Retinal pigment epithelial cell (primary cell): ENCODE results near the gene ATRNL1.

ENCODE experiments used
- DNase-seq: peaks from one replicate; pipeline ENCODE4 v3.0.0-alpha.2; 2010; ENCODE audit warnings: low read depth
- H3K4me3 ChIP-seq: 2 replicates; pipeline ENCODE4 v1.5.1; 2011; ENCODE audit warnings: mild to moderate bottlenecking, low read length, control low read depth, moderate library complexity
- CTCF ChIP-seq: conservative IDR thresholded peaks from 2 replicates; pipeline ENCODE4 v1.5.1; 2011; ENCODE audit warnings: low read depth, low read length, control low read depth, inconsistent platforms

The ATRNL1 gene

DNA sequence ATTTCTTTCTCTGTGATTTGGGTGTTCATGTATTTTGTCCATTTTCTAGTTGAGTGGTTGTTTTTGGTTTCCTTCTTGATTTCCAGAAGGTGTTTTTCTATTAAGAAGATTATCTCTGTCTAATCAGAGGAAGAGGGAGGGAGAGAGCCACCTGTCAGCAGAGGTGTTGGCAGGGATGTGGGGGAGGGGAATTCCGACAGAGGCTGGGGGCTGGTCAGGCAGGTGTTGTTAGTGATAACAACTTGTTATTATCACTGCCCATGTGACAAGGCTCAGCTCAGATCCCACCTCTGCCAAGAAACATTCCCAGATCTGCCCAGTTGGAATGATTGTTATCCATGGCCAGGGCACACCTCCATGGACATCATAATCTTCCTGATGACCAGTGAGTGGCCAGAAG lies 886.4 kb downstream of the ATRNL1 start:
- DNase-seq = no peak

GRCh38 chr10:115980470-115980869 lies 887.3 kb downstream of the ATRNL1 start:
- DNase-seq = no peak
- no peak for TF ChIP-seq CTCF
- no peak overlapping the region for H3K4me3 ChIP-seq

More for the DNA sequence above, 886.4 kb downstream of the ATRNL1 start:
- no peak for TF ChIP-seq CTCF
- no peak overlapping the region for H3K4me3 ChIP-seq

GRCh38 chr10:115981081-115981480 lies 887.9 kb downstream of the ATRNL1 start:
- no peak for TF ChIP-seq CTCF

DNA sequence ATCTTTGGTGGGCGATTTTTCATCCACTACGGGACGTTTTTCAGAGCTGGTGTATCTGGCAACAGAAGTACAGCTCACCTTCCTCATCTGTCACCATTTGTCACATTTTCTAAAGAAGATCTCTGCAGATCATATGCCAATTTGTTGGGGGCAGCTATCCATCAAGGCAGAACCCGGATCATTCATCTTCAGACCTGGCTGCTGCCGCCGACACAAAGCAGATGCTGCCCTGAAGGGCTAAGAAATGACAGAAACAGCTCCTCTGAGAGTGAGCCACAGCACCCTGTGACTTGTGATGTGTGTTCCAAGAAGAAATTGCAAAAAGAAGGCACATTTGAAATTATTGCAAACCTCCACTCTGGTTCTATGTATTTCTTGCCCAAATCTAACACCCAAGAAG lies 888.9 kb downstream of the ATRNL1 start:
- TF ChIP-seq CTCF = no peak
- H3K4me3 ChIP-seq = no peak overlapping the region
- DNase-seq = no peak

More at GRCh38 chr10:115981081-115981480, 887.9 kb downstream of the ATRNL1 start:
- DNase-seq = no peak
- no peak overlapping the region for H3K4me3 ChIP-seq

DNA sequence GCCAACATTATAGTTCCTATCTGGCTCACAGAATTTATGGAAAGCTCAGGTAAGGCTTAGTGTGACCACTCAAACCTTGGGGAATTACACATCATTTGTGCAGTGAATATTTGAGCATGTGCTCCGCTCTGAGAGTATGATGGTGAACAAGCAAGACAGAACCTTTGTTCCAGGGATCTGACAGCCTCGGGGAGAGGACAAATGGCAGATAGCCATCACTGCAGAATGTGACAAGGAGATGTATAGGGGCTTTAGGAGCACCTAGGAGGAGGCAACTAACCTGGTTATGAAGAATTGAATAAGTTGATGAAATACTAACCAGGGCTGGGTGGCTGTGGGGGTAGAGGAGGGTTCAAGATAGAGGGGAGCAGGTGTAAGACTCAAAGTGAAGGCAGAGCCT lies 889.4 kb downstream of the ATRNL1 start:
- no peak overlapping the region for H3K4me3 ChIP-seq
- TF ChIP-seq CTCF = no peak
- no peak for DNase-seq

DNA sequence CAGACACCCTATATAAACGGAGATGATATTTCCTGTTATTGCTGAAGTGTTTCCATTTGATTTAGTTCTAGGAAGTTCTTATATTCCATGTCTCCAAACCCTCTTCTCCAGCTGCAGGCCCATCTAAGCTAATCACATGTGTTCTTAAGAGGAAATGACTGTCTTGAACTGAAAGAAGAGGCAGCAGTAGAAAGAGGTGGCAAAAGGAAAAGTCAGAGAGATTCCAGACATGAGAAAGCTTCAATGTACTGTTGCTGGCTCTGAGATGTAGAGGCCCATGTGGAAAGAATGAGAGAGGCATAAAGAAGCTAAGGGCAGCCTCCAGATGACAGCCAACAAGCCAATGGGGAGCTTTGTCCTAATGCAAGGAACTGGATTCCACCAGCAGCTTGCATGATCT lies 892.6 kb downstream of the ATRNL1 start:
- TF ChIP-seq CTCF = no peak
- DNase-seq = no peak
- no peak overlapping the region for H3K4me3 ChIP-seq

DNA sequence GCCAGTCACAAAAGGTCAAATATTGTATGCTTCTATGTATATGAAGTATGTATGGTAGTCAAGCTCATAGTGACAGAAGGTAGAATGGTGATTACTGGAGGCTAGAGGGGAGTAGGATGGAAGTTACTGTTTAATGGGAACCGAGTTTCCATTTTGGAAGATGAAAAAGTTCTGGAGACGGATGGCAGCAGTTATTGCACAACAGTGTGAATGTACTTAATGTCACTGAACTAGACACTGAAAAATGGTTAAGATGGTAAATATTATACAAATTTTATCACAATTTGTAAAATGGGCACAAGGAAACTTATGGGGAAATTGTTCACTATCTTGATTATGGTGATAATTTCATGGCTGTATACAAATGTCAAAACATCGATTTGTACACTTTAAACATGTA lies 895.2 kb downstream of the ATRNL1 start:
- H3K4me3 ChIP-seq = no peak overlapping the region
- TF ChIP-seq CTCF = no peak
- DNase-seq = no peak
